ENCODE measurements around the gene CMTM2. TPM values are rescaled to one million over a fixed set of nuclear protein-coding genes. Genes with fewer than 3 reads are reported as not detected.

Gene CMTM2
- total and polyA plus RNA-seq, 9 of the 15 experiments (the other 6 are each of a cell fraction or from before 2014, with no cell fraction given) = not detected

DNA sequence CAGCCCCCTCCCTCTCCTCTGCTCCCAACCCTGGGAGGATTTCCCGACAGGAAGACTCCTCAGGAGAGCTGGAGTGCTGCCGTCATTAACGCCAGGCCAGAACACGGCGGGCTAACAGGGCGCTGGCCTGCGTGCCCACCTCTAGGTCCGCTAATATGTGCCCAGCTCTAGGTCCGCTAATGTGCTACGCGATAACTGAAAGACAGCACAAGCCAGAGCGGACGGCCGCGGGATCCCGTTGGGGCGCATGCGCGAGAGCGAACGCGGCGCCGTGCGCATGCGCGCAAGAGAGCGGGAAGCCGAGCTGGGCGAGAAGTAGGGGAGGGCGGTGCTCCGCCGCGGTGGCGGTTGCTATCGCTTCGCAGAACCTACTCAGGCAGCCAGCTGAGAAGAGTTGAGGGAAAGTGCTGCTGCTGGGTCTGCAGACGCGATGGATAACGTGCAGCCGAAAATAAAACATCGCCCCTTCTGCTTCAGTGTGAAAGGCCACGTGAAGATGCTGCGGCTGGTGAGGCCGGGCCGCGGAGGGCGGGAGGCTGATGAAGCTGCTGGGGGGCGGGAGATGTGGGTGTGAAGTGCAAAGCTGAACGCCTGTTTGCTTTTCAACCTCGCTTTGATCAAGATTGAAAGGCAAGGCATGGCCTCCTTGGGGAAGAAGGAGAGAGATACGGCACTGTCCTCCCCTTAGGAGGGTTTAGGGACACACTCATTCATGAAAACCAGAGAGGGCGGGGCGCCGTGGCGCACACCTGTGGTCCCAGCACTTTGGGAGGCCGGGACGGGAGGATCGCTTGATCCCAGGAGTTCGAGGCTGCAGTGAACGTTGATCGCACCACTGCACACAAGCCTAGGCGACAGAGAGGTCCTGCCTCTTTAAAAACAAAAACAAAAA, 26.7 kb upstream of the CMTM2 start, which contains the start of gene CKLF (continued):
- peak; percentile 58; the same call in 1 of the 2 replicates for TF ChIP-seq POLR2AphosphoS2 (IDR thresholded peaks at IDR 0.05; ENCODE audit: low read length)
- peak; percentile 52; the same call in 1 of the 2 replicates for TF ChIP-seq CBX5 (IDR thresholded peaks at IDR 0.05; ENCODE audit: borderline replicate concordance, low read depth)
- peak; percentile 90 for TF ChIP-seq ZFX (CRISPR knock-in tag; IDR thresholded peaks at IDR 0.05)
- TF ChIP-seq, protein P1, sequence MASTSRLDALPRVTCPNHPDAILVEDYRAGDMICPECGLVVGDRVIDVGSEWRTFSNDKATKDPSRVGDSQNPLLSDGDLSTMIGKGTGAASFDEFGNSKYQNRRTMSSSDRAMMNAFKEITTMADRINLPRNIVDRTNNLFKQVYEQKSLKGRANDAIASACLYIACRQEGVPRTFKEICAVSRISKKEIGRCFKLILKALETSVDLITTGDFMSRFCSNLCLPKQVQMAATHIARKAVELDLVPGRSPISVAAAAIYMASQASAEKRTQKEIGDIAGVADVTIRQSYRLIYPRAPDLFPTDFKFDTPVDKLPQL (IDR thresholded peaks at IDR 0.05; ENCODE audit: extremely low read depth, insufficient read length) = no peak
- TF ChIP-seq ILF3 (IDR thresholded peaks at IDR 0.05; ENCODE audit: borderline replicate concordance) = no peak
- TF ChIP-seq NR3C1 (CRISPR knock-in tag; IDR thresholded peaks at IDR 0.05) = peak; percentile 93
- TF ChIP-seq SIX5 (IDR thresholded peaks at IDR 0.05; ENCODE audit: borderline replicate concordance in 1 of 2, insufficient read depth in 1 of 2, low read depth in 1 of 2, low read length in 2 of 2) = no peak
- TF ChIP-seq, protein P2, sequence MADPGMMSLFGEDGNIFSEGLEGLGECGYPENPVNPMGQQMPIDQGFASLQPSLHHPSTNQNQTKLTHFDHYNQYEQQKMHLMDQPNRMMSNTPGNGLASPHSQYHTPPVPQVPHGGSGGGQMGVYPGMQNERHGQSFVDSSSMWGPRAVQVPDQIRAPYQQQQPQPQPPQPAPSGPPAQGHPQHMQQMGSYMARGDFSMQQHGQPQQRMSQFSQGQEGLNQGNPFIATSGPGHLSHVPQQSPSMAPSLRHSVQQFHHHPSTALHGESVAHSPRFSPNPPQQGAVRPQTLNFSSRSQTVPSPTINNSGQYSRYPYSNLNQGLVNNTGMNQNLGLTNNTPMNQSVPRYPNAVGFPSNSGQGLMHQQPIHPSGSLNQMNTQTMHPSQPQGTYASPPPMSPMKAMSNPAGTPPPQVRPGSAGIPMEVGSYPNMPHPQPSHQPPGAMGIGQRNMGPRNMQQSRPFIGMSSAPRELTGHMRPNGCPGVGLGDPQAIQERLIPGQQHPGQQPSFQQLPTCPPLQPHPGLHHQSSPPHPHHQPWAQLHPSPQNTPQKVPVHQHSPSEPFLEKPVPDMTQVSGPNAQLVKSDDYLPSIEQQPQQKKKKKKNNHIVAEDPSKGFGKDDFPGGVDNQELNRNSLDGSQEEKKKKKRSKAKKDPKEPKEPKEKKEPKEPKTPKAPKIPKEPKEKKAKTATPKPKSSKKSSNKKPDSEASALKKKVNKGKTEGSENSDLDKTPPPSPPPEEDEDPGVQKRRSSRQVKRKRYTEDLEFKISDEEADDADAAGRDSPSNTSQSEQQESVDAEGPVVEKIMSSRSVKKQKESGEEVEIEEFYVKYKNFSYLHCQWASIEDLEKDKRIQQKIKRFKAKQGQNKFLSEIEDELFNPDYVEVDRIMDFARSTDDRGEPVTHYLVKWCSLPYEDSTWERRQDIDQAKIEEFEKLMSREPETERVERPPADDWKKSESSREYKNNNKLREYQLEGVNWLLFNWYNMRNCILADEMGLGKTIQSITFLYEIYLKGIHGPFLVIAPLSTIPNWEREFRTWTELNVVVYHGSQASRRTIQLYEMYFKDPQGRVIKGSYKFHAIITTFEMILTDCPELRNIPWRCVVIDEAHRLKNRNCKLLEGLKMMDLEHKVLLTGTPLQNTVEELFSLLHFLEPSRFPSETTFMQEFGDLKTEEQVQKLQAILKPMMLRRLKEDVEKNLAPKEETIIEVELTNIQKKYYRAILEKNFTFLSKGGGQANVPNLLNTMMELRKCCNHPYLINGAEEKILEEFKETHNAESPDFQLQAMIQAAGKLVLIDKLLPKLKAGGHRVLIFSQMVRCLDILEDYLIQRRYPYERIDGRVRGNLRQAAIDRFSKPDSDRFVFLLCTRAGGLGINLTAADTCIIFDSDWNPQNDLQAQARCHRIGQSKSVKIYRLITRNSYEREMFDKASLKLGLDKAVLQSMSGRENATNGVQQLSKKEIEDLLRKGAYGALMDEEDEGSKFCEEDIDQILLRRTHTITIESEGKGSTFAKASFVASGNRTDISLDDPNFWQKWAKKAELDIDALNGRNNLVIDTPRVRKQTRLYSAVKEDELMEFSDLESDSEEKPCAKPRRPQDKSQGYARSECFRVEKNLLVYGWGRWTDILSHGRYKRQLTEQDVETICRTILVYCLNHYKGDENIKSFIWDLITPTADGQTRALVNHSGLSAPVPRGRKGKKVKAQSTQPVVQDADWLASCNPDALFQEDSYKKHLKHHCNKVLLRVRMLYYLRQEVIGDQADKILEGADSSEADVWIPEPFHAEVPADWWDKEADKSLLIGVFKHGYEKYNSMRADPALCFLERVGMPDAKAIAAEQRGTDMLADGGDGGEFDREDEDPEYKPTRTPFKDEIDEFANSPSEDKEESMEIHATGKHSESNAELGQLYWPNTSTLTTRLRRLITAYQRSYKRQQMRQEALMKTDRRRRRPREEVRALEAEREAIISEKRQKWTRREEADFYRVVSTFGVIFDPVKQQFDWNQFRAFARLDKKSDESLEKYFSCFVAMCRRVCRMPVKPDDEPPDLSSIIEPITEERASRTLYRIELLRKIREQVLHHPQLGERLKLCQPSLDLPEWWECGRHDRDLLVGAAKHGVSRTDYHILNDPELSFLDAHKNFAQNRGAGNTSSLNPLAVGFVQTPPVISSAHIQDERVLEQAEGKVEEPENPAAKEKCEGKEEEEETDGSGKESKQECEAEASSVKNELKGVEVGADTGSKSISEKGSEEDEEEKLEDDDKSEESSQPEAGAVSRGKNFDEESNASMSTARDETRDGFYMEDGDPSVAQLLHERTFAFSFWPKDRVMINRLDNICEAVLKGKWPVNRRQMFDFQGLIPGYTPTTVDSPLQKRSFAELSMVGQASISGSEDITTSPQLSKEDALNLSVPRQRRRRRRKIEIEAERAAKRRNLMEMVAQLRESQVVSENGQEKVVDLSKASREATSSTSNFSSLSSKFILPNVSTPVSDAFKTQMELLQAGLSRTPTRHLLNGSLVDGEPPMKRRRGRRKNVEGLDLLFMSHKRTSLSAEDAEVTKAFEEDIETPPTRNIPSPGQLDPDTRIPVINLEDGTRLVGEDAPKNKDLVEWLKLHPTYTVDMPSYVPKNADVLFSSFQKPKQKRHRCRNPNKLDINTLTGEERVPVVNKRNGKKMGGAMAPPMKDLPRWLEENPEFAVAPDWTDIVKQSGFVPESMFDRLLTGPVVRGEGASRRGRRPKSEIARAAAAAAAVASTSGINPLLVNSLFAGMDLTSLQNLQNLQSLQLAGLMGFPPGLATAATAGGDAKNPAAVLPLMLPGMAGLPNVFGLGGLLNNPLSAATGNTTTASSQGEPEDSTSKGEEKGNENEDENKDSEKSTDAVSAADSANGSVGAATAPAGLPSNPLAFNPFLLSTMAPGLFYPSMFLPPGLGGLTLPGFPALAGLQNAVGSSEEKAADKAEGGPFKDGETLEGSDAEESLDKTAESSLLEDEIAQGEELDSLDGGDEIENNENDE (IDR thresholded peaks at IDR 0.05; ENCODE audit: low read depth, low read length) = no peak
- TF ChIP-seq TEAD4 (IDR thresholded peaks at IDR 0.05; ENCODE audit: low read length) = peak; percentile 25; the same call in 1 of the 2 replicates
- TF ChIP-seq TEAD4 (CRISPR knock-in tag; IDR thresholded peaks at IDR 0.05; ENCODE audit: borderline replicate concordance) = peak; percentile 97
- peak; percentile 65 for TF ChIP-seq SMAD1 (IDR thresholded peaks at IDR 0.05; ENCODE audit: low read depth, low read length, partially characterized antibody)
- TF ChIP-seq, protein P3, sequence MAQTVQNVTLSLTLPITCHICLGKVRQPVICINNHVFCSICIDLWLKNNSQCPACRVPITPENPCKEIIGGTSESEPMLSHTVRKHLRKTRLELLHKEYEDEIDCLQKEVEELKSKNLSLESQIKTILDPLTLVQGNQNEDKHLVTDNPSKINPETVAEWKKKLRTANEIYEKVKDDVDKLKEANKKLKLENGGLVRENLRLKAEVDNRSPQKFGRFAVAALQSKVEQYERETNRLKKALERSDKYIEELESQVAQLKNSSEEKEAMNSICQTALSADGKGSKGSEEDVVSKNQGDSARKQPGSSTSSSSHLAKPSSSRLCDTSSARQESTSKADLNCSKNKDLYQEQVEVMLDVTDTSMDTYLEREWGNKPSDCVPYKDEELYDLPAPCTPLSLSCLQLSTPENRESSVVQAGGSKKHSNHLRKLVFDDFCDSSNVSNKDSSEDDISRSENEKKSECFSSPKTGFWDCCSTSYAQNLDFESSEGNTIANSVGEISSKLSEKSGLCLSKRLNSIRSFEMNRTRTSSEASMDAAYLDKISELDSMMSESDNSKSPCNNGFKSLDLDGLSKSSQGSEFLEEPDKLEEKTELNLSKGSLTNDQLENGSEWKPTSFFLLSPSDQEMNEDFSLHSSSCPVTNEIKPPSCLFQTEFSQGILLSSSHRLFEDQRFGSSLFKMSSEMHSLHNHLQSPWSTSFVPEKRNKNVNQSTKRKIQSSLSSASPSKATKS (CRISPR knock-in tag; IDR thresholded peaks at IDR 0.05) = no peak

Data from K562 (cell line).